Measurements from ENCODE around the gene RARA. TPM values are rescaled to one million over a fixed set of nuclear protein-coding genes. Genes with fewer than 3 reads are reported as not detected.

RARA gene
- total and polyA plus RNA-seq, 8 donors: 6.8 to 19.7 (median 11.6) TPM

DNA sequence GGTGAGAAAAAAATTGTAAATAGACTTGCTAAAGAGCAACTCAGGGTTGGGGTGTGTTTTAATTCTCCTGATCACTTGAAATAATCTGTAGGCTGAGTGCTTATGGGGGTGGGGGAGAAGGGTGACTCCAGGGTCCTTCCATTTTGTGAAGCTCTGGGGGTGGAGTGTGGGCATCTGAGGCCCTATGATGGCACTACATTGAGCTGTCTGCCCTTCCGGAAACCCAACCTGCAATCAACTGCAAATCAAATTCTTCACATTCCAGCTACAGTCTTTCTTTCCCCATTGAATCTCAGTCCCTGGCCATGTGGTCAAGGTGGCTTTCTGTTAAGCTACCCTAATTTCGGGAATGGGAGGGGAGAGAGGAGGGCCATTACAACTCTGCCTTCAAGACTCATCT lies 27.3 kb upstream of the RARA start:
- Histone ChIP-seq H3K27ac (no peak overlapping the region), H3K9me3 (no peaks in the 10 kb centered on the region), H3K27me3 (no peaks in the 10 kb centered on the region), H3K4me1 (peaks cover 0 to 5% (median 5%) of the 10 kb centered on the region in 3 donors), H3K4me3 (no peak overlapping the region), H3K36me3 (peaks cover 9 to 44% (median 17%) of the 10 kb centered on the region in 3 donors)
- FAIRE-seq: no peak
- intact Hi-C loops (cut with DNase I): loop anchor here in 1 of 3 donors (10.0 kb wide), 1 partner anchor 77 kb away; no protein-coding TSS in a partner anchor
- ATAC-seq: no peak
- WGBS, 2 donors: 71 to 74% methylated on average over 2 of the region's 2 CpGs
- TF ChIP-seq, protein P1, sequence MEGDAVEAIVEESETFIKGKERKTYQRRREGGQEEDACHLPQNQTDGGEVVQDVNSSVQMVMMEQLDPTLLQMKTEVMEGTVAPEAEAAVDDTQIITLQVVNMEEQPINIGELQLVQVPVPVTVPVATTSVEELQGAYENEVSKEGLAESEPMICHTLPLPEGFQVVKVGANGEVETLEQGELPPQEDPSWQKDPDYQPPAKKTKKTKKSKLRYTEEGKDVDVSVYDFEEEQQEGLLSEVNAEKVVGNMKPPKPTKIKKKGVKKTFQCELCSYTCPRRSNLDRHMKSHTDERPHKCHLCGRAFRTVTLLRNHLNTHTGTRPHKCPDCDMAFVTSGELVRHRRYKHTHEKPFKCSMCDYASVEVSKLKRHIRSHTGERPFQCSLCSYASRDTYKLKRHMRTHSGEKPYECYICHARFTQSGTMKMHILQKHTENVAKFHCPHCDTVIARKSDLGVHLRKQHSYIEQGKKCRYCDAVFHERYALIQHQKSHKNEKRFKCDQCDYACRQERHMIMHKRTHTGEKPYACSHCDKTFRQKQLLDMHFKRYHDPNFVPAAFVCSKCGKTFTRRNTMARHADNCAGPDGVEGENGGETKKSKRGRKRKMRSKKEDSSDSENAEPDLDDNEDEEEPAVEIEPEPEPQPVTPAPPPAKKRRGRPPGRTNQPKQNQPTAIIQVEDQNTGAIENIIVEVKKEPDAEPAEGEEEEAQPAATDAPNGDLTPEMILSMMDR (IDR thresholded peaks at IDR 0.05): no peak
- DNase-seq: no peak

DNA sequence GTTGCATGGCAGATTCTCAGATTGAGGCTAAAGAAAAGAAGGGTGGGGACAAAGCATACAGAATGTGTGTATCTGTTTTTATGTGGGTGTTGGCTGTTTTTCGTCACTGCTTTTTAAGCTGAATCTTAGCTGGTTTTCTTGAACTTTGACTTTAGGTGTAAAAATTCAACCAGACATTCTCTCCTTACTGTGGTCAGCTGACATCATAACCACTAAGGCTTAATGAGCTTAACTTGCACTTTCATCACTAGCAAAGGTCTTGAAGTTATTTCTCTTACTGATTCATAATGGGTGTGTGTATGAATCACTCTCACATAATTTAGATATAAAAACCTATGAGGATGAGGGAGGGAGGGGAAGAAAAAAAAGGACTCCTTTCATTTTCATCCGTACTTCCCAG lies 25.3 kb upstream of the RARA start:
- FAIRE-seq (peak; percentile 23), ATAC-seq (peak in 2 of 4 donors; percentile 5), DNase-seq (no peak)
- H3K4me3 ChIP-seq: no peak overlapping the region
- H3K36me3 ChIP-seq: peaks cover 4 to 25% (median 7%) of the 10 kb centered on the region in 3 donors
- 29 to 51% methylated on average over 2 of the region's 2 CpGs for WGBS, 2 donors
- no peaks in the 10 kb centered on the region for H3K27me3 ChIP-seq
- intact Hi-C loops (cut with DNase I): loop anchor here in 1 of 3 donors (10.0 kb wide), 1 partner anchor 79 kb away; no protein-coding TSS in a partner anchor
- TF ChIP-seq, protein P1 (IDR thresholded peaks at IDR 0.05): no peak
- H3K4me1 ChIP-seq: peaks cover 0 to 5% (median 5%) of the 10 kb centered on the region in 3 donors
- no peaks in the 10 kb centered on the region for H3K9me3 ChIP-seq
- H3K27ac ChIP-seq: peak overlapping the region in 2 of 4 donors; percentile 63 to 66

DNA sequence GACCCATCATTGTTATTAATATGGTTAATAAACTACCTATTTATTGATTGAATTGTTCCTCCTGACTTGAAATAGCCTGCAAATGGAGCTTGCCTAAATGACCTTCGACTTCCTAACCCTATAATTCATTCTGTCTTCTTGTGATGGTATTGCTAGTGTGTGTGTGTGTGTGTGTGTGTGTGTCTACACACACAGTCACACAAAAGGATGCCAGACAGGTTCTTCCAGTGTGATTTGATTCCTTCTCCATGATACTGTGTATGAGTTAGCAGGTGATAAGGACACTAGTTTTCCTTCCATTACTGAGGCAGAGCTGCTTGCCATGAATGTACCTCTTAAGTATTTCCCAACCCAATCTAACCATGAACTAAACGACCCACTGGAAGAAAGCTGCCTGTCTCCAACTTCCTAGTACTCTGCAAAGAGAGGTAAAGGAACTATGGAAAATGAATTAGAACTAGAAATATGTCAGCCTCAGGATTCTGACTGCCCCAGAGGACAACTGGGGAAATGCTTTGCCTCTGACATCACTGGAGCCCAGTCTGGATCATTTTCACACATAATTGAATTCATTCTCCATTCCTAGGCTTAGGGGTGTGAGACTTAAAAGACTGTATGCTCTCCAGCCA lies 24.8 kb upstream of the RARA start:
- Histone ChIP-seq H3K4me3 (no peak overlapping the region), H3K27me3 (no peaks in the 10 kb centered on the region), H3K9me3 (no peaks in the 10 kb centered on the region), H3K36me3 (peaks cover under 1 to 20% (median 3%) of the 10 kb centered on the region in 3 donors), H3K27ac (peak overlapping the region in 2 of 4 donors; percentile 63 to 66), H3K4me1 (peaks cover 0 to 5% (median 5%) of the 10 kb centered on the region in 3 donors)
- intact Hi-C loops (cut with DNase I): loop anchor here in 1 of 3 donors (10.0 kb wide), 1 partner anchor 79 kb away; no protein-coding TSS in a partner anchor
- no peak for DNase-seq
- TF ChIP-seq, protein P1 (IDR thresholded peaks at IDR 0.05): no peak
- ATAC-seq: peak in 2 of 4 donors; percentile 3 to 8
- 5 to 9% methylated on average over 2 of the region's 2 CpGs for WGBS, 2 donors
- FAIRE-seq: no peak

- Histone ChIP-seq H3K36me3 (no peaks in the 10 kb centered on the region), H3K4me3 (no peak overlapping the region), H3K4me1 (peaks cover 0 to 5% (median 5%) of the 10 kb centered on the region in 3 donors), H3K27me3 (no peaks in the 10 kb centered on the region), H3K9me3 (no peaks in the 10 kb centered on the region), H3K27ac (no peak overlapping the region)
- no peak for DNase-seq
- FAIRE-seq: no peak
- intact Hi-C loops (cut with DNase I): loop anchor here in 2 of 3 donors (5.0 to 10.0 kb wide), 2 partner anchors 69 to 82 kb away; partner anchors contain the start of gene WIPF2 (in 1 of the 2)
- no peak for ATAC-seq
- 75 to 77% methylated on average over 2 of the region's 2 CpGs for WGBS, 2 donors
- TF ChIP-seq, protein P1 (IDR thresholded peaks at IDR 0.05): no peak
Measured at GRCh38 chr17:40286473-40286872, 22.5 kb upstream of the RARA start.

DNA sequence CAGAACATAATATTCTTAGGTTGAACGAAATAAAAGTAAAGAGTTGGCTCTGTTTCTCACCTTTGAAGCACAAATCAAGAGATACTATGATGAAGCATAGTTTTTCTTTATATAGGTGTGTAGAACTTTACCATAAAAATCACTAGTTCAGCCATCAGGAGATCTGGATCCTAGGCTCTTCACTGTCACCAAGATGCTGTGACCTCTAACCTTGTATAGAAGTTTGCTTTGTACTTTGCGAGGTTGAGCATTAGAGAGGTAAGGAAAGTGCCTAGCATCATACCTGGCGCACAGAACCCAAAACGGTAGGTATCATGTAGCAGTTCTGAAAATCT lies 21.9 kb upstream of the RARA start:
- TF ChIP-seq, protein P1 (IDR thresholded peaks at IDR 0.05): no peak
- ATAC-seq (peak in 1 of 4 donors; percentile 2), DNase-seq (no peak), FAIRE-seq (no peak)
- H3K4me1 ChIP-seq: peaks cover 0 to 5% (median 5%) of the 10 kb centered on the region in 3 donors
- H3K27me3 ChIP-seq: no peaks in the 10 kb centered on the region
- 32 to 42% methylated on average over 4 of the region's 4 CpGs for WGBS, 2 donors
- H3K9me3 ChIP-seq: no peaks in the 10 kb centered on the region
- intact Hi-C loops (cut with DNase I): loop anchor here in 2 of 3 donors (5.0 to 10.0 kb wide), 2 partner anchors 70 to 82 kb away; partner anchors contain the start of gene WIPF2 (in 1 of the 2)
- H3K36me3 ChIP-seq: no peaks in the 10 kb centered on the region
- no peak overlapping the region for H3K4me3 ChIP-seq
- no peak overlapping the region for H3K27ac ChIP-seq

Data from pancreas (tissue), 10 donors.